HuH-7.5 (cell line): Measurements from ENCODE around the gene SHISA9.

Source experiments
- DNase-seq: peaks from one replicate; pipeline ENCODE4 v3.0.0; 2011; ENCODE audit warnings: low spot score

SHISA9 gene

DNA sequence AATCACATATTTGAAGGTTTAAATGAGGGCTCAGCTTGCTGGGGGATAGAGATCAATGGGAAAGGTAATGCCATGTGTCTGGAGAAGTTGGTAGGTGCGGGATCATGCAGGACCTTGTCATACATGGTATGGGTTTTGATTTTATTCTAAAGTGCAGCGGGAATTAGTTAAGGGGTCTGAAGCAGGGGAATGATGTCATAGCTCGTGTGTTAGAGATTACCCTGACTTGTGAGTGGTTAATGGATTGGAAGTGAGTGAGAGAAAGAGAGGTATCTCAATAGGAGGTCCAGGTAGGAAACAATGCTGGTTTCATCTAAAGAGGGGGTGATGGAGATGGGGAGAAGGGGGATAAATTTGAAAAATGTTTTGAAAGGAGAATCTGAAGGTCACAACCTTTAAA is 280.0 kb downstream of the SHISA9 start:
- no peak for DNase-seq

DNA sequence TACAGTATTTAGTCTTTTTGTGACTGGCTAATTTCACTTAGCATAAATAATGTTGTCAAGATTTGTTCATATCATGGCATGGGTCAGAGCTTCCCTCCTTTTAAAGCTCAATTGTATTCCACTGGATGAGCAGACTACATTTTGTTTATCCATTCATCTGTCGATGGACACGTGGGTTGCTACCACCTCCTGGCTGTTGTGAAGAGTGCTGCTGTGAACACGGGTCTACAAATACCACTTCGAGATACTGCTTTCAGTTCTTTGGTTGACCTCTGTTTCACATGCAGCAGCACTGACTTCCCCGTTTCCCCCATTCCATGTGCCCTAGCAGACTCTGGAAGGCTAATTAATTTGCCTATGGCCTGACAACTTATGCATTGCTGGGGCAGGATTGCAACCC is 285.4 kb downstream of the SHISA9 start:
- no peak for DNase-seq

DNA sequence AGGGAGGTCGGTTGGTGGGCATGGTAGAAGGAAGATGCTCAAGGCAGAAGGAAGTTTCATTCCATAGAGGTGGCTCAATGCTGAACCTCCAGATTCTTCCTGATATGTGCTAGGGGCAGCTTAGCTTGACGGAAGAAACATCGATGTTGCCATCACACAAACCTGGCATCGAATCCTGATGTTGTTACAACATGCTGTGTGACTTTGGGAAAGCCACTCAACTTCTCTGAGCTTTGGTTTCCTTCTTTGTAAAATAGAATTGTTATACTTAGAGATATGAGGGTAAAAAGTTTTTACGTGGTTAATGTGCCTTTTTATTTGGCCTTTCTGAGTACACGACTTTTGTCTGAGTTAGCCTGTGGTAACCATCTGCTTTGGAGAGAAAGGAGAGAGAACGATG is 287.9 kb downstream of the SHISA9 start:
- no peak for DNase-seq

DNA sequence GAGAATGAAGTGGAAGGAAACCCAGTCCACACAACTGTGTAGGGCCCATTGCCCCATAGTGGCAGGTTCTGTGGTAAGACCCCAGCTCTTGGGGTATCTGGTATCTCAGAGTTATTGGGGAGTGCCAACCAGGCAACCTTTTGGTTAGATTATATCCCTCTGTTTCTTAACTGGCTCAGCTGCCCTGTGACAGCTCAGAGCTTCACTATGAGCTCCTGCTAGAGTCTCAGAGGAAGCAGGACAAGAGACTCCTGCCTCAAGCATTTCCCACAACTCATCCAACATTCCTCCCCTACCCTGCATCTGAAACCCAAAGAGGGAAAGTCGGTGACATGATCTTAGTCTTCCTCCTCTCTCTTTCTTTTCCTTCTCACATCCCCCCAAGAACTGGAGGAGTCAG is 292.3 kb downstream of the SHISA9 start:
- no peak for DNase-seq

DNA sequence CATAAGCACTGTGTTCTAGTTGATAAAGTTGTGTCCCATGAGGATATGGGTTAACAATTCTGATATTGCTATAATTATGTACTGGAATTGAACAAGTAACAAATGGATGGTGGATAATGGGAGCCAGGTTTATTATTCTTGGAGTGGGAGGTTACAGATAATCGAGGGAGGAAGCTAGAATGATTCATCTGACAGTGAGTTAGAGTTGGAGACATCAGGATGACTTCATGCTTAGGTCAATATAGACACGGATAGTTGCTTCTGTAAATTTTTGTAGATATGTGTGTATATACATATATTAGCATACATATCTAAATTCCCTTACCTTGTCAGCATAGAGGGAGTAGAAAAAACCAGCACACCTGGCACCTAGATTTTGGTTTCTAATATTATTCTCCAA is 293.4 kb downstream of the SHISA9 start:
- no peak for DNase-seq

DNA sequence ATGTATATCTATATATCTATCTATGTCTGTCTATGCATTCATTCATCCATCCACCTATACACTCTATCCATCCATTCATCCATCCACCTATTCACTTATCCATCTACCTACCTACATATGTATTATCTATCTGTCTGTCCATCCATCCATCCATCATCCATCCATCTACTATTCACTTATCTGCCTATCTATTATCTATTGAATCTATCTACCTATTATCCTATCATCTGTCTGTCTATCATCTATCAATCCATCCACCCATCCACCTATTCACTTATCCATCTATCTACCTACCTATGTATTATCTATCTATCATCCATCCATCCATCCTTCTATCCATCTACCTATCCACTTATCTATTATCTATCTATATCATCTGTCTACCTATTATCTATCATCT is 302.3 kb downstream of the SHISA9 start:
- no peak for DNase-seq

DNA sequence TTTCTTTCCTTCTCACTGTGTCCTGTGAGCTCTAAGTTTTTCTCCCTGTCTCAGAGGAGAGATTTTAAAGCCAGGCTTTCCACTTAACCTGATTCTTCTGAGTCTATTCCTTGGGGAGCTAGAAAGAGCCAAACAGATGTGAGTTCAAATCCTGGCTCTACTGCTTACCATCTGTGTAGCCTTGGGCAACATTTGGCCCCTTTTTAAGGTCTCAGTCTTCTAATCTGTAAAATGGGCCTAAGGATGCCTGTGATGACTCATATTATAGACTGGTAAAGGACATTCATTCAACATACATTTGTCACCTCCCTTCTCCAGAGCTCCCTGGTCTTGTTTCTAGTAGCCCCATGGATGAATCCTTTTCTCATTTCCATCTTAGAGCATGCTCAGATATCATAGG is 304.0 kb downstream of the SHISA9 start:
- no peak for DNase-seq

DNA sequence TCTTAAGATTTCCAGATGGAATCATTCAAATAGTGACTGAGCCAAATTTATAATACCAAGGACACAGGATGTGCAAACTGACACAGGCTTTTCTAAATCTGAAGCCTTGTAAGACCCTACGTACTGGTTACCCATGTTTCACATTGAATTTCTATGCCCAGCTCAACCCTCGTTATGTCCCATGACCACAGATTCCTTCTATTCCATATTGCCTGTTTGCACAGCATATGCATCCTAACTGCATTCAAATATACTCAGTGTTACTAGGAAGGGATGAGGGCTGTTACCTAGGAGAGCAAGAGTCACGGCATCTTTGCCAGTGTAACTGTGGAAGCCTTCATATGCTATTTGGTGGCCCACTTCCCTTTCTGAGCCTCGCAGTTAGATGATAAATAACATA is 305.2 kb downstream of the SHISA9 start:
- DNase-seq = no peak

DNA sequence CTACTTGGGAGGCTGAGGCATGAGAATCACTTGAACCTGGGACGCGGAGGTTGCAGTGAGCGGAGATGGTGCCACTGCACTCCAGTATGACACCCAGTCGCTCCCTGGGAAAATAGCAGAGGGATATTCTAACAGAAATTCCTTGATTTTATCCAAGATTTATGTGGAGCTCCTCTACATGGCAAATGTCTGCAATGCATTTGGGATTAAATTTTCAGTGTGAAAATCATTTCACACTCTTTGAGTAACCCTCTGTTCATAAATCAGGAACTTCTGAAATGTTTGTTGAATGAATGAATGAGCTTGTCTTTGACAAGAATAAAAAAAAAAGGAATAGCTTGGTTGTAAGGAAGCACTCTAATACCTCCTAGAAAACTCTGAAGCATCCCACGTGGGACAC is 305.8 kb downstream of the SHISA9 start:
- DNase-seq = no peak

DNA sequence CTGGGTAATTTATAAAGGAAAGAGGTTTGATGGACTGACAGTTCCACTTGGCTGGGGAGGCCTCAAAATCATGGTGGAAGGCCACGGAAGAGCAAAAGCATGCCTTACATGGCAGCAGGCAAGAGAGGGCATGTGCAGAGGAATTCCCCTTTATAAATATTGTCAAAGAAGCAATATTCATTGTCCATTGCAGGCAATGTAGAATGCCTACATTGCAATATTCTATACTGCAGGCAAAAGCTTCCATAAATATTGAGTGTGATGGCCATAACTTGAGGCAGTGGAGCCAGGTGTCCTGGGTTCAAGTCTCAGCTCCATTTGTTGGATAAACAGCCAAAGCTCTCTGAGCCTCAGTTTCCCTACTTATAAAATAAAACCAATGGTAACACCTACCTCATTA is 322.3 kb downstream of the SHISA9 start:
- no peak for DNase-seq

DNA sequence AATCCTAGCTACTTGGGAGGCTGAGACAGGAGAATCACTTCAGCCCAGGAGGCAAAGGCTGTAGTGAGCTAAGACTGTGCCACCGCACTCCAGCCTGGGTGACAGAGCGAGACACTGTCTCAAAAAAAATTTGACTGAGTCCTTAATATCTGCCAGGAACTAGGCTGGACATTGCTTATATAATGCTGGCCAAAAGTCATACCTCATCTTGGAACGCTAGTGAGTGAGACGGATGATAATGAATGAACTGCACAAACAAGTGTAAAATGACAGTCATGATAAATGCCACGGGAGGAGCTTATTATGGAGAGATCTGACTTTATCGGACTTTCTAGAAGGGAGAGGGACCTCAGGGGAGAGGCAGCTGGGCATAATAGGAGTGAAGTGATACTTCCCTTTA is 327.6 kb downstream of the SHISA9 start:
- no peak for DNase-seq

DNA sequence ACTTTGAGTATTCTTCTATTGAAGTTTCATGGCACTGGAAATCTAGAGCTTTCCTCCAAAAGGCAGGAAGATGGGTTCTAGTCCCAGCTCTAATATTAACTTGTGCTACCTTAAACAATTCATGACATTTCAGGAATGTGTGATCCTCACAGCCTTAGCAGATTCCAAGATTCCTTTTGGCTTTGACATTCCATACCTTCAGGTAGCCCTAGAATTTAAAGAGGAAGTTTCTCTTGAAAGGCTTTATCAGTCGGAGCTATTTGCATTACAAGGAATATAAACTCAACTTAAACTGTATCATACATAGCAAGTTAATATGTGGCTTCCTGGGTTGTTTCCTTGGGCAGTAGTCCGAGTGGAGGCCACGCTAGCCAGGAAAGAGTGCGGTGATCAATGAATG is 330.0 kb downstream of the SHISA9 start:
- no peak for DNase-seq

DNA sequence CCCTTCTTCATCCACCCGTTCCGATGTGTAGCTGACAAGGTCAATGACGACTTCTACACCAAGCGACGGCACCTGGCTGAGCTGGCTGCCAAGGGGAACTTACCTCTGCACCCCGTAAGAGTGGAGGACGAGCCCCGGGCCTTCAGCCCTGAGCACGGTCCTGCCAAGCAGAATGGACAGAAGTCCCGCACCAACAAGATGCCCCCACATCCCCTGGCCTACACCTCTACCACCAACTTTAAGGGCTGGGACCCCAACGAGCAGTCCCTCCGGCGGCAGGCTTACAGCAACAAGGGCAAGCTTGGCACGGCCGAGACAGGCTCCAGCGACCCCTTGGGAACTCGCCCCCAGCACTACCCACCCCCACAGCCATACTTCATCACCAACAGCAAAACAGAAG is 333.6 kb downstream of the SHISA9 start:
- no peak for DNase-seq

DNA sequence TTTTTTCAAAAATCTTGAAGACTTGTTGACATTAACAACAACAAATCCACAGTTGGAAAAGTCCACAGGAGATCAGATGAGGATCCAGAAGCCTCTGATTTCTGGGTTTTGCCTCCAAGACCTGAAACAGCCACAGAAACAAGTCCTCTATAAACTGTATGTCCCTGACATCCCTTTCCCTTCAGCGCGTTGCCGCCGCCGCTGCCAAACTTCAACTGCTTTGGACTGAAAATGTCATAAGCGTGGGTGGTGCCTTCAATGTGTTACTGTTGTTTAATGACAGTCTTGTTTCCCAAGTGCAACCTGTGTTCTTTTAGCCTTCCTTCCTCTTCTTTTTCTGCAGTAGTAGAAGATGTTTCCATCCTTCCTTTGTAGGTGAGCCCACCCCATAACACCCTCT is 334.9 kb downstream of the SHISA9 start:
- DNase-seq = no peak

DNA sequence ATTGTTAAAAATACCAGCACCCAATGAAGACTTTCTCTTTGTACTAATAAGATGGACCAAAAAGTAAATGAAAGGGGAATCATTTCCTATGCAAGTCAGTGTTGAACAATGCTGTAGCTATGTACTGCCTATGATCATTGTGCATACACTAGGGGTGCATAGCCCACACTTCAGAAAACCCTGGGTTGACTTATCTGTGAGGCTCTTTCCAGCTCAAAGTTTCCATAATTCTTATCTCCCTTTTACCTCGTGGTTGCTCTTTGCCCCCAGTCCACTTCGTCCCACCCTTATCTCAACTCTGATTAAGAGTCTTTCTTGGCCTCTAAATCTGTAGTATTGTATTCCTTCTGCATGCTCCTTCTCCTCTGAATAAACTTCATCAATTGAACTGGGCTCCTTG is 336.8 kb downstream of the SHISA9 start:
- no peak for DNase-seq

DNA sequence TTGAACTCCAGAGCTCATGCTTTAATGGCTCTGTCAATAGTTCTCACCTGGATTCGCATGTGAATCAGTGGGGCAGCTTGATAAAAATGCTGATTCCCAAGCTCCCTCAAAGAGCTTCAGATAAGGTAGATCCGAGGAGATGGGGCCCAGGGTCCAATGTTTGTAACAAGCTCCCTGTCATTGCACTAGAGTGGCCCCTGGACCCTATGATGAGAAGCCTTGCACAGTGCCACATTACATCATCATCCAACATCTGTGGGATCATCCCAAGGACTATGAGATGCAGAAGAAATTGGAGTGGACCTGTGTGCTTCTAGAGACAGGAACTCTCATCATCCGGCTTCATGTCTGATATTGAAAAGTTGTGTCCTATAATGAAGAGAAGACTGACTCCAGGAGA is 340.8 kb downstream of the SHISA9 start:
- no peak for DNase-seq

DNA sequence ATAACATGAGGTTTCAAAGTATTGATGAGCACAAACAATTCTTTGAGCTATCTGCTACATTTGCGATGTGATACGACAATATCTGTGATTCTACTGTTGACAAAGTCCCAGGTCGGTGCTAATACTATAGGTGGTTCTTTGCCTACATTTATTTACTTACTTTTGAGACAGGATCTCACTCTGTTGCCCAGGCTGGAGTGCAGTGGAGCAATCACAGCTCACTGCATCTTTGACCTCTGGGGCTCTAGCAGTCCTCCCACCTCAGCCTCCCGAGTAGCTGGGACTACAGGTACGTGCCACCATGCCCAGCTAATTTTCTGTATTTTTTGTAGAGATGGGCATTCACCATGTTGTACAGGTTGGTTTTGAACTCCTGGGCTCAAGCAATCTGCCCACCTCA is 343.4 kb downstream of the SHISA9 start:
- DNase-seq = no peak

DNA sequence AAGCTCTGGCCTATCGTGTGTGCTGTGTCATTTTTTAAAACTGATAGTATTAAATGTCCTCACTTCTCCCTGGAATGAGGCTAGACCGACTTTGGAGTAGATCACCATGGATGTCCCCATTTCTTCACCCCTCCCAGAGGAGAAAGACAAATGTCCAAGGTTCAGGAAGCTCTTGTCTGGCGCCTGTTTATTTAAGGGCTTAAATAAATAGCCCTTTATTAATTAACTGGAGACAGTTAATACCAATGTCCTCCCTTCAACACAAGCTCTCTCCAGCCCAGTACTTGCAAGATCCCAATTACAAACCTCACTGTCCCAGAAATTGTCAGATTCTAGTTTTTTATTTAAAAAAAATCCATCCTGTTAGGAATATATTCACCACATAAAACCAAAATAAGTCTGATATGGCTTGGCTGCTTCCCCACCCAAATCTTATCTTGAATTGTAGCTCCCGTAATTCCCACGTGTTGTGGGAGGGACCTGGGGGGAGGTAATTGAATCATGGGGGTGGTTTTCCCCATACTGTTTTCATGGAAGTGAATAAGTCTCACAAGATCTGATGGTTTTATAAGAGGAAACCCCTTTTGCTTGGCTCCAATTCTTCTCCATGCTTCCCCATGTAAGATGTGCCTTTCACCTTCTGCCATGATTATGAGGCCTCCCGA is 344.4 kb downstream of the SHISA9 start:
- no peak for DNase-seq

DNA sequence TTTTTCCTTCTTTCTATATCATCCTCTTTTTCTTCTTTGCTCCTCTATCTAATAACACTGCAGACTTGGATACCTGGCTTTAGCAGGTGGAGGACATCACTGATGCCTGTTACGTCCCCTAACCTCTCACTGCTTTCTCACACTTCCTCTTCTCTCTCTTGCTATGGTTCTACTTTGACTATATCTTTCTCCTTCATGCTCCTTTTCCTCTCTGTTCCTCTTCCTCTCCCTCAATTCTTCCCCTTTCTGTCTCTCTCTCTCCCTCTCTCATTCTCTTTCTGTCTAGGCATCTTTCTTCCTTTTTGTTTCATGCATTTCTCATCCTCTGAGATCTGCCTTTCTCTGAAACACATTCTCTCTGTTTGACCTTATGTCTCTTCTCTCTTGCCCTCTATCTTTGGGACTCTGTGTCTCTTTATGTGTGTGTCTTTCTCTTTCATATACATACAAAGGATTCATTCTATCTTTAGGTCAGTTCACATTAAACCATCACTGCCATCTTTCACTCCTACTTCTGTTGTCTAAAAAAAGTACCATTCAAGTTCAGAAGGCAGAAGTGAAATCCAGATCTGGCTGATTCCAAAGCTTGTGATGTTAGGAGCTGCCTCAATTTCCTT is 353.7 kb downstream of the SHISA9 start:
- no peak for DNase-seq

DNA sequence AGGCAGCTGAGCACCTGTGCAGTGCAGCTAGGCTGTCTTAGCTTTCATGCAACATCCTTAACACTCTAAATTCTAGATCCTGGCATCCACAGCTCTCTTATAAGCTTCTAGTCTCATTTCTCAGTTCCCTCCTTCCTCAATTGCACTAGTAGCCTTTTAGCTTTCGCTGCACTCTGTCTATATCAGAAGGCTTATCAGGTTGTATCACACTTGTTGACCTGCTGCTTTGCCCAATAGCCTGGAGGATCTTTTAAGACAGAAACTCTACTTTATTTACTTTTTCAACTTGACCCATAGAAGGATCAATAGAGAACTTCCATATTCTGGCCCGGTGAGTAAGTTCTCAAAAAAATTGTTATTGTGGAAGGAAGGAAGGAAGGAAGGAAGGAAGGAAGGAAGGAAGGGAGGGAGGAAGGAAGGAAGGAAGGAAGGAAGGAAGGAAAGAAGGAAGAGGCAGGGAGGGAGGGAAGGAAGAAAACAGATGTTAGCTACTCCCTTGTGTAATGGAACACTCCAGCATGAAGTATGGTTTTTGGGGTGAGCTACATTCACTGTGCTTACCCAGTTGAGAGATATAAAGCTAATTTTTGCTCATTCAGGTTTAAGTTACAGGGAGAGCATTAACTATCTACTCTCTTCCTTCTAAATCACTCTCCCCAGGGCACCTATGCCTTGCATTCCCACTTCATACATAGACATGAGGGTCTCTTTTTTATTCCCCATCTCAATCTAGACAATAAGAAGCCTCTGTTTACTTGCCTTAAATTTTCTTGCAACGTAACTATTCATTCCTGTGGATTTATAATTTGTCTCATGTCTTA is 361.1 kb downstream of the SHISA9 start:
- DNase-seq = no peak

DNA sequence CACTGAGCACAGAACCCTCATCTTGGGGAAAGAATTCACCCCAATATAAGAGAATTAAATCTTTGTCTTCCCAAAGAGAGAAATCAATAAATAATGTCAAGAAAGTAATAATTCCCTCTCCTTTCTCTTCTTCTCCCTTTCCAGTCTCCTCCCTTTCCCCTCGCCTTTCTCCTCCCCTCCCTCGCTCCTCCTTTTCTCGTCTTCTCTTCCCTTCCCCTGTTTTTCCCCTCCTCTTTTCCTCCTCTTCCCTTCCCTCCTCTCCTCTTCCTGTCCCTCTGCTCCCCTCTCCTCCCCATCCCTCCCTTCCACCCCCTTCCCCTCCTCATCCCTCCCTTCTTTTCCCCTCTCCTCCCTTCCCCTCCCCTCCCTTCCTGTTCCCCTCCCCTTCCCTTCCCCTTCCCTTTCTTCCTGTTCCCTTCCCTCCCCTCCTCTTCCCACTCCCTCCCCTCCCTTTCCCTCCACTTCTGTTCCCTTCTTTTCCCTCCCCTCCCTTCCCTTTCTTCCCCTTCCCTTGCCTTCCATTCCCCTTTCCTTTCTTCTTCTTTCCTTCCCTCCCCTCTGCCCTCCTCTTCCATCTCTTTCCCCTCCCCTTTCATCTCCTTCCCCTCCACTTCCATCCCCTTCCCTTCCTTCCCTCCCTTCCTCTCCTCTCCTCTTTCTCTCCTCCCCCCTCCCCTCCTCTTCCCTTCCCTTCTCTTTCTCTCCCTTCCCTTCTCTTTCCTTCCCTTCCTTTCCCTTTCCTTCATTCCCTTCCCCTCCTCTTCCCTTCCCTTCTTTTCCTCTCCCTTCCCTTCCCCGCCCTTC is 363.6 kb downstream of the SHISA9 start:
- no peak for DNase-seq

DNA sequence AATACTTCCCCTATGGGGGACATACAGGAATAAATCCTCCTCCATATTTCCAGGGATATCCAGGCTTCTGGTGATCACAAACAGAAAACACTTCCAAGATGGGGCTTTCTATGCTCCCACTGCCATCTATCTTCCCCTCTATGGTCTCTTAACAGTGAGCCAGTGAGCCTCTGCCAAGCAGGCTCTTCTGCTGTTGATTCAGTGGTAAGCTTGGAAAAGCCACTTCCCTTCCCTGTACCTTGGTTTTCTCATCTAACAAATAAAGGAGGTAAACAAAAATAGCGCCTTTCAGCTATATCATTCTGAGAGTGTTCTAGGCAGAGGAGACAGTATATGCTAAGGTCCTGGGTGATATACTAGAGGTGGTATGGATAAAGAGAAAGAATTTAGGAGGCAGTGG is 368.0 kb downstream of the SHISA9 start:
- no peak for DNase-seq
